GM12872 (cell line): ENCODE data around the gene TWF2.

Experiments used
- TF ChIP-seq, protein P1 (sequence below): IDR thresholded peaks from 3 replicates; pipeline ENCODE4 v1.5.1; 2011; ENCODE audit warnings: low read depth, mild to moderate bottlenecking, low read length, moderate library complexity; ENCODE audit not compliant: insufficient read depth

TWF2 gene

DNA sequence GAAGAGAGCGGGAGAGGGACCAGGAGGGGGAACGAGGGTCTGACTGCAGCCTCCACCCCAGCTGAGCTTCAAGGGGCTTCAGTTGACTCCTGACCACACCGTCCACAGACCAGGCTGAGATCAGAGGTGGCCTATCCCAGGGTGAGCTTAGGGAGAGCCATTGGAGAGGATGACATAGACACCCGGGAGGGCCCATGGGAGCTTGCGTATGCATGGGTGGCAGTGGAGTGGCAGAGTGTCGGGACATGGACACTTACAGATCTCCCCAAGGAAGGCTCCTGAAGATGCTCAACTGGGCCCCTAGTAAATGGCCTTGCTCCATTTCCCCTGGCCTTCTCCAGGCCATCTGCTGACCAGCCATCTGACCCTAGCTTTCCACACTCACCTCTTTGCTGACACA is 53.6 kb downstream of the TWF2 start:
- TF ChIP-seq, protein P1, sequence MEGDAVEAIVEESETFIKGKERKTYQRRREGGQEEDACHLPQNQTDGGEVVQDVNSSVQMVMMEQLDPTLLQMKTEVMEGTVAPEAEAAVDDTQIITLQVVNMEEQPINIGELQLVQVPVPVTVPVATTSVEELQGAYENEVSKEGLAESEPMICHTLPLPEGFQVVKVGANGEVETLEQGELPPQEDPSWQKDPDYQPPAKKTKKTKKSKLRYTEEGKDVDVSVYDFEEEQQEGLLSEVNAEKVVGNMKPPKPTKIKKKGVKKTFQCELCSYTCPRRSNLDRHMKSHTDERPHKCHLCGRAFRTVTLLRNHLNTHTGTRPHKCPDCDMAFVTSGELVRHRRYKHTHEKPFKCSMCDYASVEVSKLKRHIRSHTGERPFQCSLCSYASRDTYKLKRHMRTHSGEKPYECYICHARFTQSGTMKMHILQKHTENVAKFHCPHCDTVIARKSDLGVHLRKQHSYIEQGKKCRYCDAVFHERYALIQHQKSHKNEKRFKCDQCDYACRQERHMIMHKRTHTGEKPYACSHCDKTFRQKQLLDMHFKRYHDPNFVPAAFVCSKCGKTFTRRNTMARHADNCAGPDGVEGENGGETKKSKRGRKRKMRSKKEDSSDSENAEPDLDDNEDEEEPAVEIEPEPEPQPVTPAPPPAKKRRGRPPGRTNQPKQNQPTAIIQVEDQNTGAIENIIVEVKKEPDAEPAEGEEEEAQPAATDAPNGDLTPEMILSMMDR = no peak

- TF ChIP-seq, protein P1 = no peak
Measured at GRCh38 chr3:52184690-52185089, 54.3 kb downstream of the TWF2 start.

DNA sequence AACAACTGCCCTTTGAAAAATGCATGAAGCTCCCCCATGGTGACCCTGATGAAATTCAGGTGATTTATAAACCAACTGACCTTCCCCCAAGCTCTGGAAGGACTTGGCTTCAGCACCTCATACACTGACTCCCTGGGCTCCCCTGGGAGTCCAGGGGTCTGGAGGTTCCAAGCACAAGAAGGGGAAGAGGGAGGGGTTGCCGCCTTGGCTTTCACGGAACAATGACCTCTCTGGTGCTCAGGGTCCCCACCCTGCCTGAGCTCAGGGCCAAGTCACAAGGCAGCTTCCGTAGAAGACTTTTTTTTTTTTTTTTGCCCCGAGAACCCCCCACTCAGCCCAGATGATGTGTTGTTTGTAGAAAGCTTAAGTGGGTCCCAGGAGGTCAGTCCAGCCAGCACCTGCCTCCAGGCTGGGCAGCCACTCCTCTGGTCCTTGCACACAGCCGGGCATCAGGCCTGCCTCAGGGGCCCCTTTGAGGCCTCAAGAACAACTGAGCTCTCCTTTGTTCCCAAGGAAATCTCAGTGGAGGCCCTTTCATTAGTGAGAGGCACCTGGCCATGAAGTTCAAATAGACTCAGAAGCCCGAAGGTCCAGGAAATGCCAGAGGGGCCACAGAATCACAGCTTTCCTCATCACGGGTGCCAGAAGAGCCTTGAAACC is 55.0 kb downstream of the TWF2 start:
- TF ChIP-seq, protein P1 = no peak

DNA sequence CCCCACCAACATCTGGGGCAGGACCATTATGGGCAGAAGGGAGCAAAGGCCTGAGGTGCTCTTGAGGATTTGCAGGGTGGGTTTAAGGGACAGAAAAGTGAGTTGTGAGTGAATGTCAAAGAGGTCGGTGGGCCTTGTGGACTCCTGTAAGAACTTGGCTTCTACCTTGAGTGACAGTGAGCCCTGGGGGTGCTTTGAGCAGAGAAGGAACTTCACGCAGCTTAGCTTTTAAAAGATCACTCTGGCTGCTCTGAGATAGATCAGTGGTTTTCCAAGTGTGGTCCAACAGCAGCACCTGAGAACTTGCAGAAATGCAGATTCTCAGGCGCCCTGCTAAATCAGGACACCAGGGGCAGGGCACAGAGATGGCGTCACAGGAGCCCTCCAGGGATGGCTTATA is 56.3 kb downstream of the TWF2 start:
- TF ChIP-seq, protein P1 = no peak

DNA sequence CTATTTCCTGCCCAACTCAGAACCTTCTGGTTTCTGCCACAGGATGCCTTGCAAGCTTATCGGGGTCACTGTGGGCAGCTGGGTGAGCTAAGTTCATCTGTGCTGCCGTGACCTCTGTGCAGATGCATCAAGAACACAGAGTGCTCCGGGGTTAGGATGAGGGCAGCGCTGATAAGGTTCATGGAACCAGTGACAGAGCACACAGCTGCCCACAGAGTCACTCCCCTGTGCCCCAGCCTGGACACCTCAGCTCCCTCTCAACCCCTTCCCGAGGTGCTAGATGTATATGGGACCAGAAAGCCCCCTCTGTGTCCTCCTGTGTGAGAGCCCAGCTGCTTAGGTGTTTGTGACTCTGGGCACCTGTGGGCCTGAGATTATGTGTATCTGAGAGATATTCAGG is 56.8 kb downstream of the TWF2 start:
- TF ChIP-seq, protein P1 = no peak

DNA sequence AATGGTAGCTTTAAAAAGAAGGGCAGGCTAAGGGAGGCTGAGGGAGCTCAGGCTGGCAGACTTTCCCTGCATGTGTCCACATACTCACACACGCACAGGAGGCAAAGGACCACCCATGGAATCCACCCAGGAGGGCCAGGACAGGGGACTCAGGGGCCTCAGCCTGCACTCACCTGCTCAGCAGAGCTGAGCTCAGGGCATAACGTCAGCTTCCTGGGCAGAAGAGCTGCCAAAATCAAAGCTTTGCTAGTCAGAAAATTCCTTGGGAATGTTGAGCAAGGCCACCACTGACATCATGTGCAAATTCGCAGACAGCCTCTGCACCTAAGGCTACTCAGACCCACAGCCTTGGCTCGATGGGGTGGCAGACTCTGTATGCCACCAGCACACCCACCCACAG is 57.4 kb downstream of the TWF2 start:
- TF ChIP-seq, protein P1 = no peak
